Measurements from ENCODE around the gene RGL1.

Gene RGL1

DNA sequence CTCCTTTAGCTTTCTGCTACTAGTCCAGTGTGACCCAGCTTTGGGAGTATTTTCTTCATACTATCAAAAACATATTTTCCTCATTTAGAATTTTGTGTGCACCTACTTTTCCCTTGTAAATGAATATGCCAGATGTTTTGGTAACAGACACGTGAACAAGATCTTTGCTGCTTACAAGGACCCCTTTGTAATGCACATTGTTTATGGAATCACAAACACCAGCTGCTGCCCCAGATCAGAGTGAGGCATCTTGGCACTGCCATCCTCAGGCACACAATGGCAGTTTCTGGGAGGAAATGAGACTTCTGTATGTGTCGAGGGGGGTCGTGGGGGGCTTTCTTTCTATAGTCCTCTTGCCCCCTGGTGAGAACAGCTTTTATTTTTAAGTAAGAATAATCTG, 115.7 kb downstream of the RGL1 start:
- peak; percentile 57 for DNase-seq

DNA sequence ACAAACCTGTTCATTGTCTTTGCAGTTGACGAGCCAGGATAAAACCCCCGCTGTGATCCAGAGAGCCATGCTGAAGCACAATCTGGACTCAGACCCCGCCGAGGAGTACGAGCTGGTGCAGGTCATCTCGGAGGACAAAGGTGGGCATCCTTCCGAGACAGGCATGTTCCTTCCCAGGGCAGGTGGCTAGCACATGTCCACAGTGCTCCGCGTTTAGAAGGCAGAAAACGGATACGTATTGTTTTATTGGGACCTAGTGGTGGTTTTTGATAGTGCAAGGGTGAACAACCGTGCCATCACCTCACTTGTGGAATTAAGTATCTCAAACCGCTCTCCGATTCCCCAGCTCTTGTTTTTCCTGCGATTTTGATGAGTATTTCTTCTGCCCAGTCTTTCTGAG, 117.3 kb downstream of the RGL1 start:
- DNase-seq = no peak

DNA sequence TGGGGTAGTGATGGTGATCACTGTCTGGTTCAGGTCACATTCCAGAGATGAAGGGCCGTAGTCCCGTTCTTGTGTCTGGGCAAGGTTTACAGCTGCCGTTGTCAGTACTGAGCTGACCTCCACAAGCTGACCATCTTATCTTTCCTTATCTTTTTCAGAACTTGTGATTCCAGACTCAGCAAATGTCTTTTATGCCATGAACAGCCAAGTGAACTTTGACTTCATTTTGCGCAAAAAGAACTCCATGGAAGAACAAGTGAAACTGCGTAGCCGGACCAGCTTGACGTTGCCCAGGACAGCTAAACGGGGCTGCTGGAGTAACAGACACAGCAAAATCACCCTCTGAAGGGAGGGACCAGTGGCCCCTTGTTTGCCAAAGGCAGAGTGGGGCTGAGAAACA, 121.0 kb downstream of the RGL1 start:
- no peak for DNase-seq

DNA sequence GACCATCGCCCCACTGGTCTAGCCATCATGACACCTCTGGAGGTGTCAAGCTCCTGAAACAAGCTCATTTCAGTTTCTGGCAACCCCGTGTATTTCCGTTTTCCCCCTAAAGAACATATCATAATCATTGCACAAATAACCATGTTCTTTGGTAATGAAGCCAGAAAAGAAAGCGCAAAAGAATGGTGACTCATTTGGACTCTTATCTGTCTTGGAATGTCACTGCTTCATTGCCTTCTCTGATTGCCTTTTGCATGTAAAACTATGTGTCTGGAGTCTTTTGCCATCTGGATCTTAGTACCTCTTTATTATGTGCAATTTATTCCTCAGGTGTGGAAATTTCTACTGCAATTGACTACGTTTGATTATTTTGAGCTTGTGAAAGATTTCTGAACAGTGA, 122.1 kb downstream of the RGL1 start:
- DNase-seq = no peak

GRCh38 chr1:183931646-183932271, 126.8 kb downstream of the RGL1 start:
- DNase-seq = no peak

DNA sequence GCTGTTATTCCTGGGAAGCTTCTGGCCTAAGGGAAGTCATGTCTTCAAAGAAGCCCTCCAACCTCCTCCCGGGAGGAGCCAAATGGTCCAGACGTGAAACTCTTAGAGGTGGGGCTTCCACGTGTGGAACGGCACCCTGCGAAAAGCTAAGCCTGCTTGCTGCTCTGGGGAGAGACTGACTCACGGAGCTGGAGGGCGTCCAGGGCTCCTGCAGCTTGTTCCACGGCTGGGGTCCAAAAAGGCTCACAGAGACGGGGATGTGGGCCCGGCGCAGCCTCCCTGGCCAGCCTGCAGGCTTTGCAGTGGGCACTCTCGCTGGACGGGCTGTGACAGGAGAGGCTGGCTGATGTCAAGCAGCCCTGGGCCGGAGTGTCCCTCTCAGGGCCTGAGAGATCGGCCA, 127.5 kb downstream of the RGL1 start:
- no peak for DNase-seq

DNA sequence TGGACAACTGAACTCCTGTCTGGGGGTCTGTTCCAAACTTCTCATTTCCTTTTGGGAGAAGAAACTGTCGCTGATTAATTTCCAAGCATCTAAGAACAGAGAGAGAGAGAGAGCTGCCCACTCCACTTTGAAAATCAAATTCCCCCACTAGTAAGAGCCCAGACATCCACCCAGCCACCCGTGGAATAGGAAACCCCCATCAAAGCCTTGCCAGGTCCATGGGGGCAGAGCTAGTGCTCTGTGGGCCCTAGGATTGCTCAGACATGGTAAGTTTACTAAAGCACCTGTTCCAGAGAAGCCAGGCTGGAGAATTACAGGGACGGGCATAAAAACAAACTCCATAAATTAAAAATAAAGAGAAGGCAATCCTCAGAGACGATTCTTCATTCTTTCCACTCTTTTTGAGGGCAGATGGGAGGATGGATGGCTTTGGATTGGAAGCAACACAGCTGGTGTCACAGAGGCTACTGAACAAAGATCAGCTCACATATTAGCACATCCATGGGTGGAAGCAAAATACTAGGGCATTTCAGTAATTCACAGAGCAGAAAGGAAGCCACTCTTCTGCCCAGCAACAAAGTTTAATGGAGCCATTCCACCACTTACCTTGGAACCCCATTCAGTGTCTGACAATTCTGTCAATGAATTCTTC, 128.7 kb downstream of the RGL1 start:
- DNase-seq = no peak

DNA sequence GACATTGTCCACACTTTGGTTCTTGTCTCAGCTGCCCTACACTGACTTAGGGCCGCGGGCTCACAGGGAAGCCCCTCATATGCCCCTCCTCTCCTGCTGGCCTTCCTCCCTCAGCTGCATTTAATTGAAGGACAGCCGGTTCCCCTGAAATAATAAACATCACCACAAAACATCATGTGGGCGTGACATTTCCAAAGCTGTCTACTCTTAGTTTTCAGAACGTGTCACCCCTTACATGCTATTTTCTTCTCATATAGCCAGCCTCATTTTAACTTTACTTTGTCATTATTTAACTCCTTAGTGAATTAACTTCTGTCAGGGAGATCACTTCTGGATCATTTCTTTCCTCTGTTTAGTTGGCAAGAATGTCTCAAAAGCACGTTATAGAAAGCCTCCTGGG, 129.4 kb downstream of the RGL1 start:
- no peak for DNase-seq

DNA sequence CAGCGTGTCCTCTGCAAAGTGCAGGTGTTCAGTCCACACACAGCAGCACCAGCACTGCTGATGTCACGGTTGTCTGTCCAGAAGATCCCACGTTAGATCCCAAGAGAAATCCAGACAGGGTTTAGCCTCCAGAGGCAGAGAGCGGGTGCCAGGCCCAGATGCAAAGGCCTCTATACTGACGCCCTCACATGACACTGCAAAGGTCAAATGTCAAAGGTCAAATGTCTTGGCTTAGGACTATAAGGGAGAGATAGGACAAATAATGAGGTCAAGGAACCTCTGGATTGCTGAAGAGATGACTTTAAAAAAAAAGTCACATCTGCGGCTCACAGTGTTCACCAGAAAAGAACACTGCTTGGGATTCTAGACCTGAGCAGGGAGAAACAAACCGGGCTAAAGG, 131.1 kb downstream of the RGL1 start:
- no peak for DNase-seq

GRCh38 chr1:183936791-183937190, 131.9 kb downstream of the RGL1 start:
- DNase-seq = no peak

- no peak for DNase-seq
These were observed 132.7 kb downstream of the RGL1 start for GRCh38 chr1:183937611-183938010.

- DNase-seq = no peak
These were observed 136.1 kb downstream of the RGL1 start for GRCh38 chr1:183941001-183941400.

DNA sequence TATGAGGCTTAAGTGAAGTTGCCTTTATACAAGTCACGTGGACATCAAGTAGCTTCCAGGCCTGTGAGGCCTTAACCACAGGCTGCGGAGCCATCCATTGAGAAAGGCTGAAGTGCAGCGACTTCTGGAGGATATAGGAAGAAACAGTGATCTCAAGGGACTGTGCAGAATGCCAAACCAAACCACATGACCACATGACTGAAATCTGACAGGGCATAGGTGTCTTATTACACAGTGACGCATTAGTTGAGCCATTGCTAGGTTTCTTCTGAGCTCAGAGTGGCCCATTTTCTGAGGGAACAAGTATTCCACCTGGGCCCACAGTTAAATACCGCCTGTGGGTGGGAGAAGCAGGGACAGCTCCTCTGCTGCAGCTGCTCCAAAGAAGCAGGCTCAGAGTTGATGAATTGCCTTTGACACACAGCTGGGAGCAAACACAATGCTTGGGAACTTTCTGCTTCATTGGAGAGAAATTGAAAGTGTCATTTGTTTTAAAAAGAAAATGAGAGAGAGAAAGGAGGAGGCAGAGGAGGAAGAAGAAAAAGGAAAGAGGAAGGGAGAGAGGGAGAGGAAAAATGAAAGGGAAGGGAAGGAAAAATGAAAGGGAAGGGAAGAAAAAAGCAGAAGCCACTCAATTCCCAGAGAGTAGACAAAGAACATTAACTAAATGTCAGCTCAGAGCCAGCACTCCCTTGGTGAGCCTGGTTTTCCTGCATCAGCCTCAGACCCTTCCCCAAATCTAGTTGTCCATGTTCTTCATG, 138.2 kb downstream of the RGL1 start:
- peak; percentile 75 for DNase-seq

GRCh38 chr1:183945428-183946319, 140.8 kb downstream of the RGL1 start:
- DNase-seq = no peak

GRCh38 chr1:183946320-183946613, 141.3 kb downstream of the RGL1 start:
- no peak for DNase-seq

DNA sequence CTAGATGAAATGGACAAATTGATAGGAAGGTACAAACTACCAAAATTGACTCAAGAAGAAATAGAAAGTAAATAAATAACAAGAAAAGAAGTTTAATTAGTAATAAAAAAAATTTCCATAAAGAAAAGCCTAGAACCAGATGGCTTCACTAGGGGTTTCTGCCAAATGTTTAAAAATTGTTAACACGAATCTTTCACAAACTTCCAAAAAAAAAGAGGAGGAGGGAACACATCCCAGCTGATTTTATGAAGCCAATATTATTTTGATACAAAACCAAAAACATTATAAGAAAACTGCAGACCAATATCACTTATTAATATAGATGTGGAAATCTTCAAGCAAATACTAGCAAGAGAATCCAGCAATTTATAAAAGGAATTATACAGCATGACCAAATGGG, 143.1 kb downstream of the RGL1 start:
- DNase-seq = no peak

DNA sequence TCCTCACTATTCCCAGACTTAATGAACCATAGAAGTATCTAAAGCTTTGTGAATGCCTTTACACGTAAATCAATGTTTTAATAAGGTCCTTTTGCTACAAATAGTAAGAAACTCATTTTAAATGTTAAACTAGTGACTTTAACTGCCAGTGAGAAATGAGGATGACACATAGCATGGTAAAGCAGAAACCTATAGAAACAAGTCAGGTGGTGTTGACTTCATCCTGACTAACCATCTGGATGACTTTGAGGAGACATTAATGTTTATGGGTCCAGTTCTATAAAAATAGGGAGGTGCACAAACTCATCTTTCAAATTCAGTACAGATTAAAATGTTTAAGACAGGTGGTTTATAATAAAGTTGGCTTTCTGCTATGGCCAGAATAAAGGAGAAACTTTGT, 147.2 kb downstream of the RGL1 start:
- DNase-seq = no peak

- peak; percentile 30 for DNase-seq
These were observed 148.1 kb downstream of the RGL1 start for GRCh38 chr1:183953031-183953430.

GRCh38 chr1:183954496-183954895, 149.6 kb downstream of the RGL1 start:
- DNase-seq = no peak

GRCh38 chr1:183956559-183957188, 151.8 kb downstream of the RGL1 start:
- DNase-seq = no peak

DNA sequence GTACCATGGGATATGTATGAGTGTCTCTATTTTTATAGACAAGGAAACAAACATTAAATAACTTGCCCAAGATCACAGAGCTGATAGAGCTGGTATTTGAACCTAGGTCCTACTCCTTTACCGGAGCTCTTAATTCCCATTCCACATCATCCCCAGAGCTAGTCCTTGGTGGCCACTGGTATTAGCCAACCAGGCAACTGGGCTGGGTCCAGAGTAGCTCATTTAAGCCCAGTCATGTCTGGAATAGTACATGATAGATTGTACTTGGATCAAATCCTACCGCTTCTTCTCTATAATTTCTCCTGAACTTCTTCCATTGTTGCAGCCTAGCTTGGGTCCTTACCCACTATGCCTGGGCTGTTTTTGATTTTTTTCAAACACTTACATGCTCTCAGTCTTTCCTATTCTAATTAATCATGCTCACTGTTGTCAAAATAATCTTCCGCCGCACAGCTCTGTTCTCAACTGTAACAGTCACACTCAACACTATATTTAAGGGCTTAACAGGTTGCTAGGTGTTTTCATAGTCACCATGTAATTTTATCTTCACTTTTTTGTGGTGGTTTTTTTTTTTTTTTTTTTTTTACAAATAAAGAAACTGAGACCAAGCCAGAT, 152.4 kb downstream of the RGL1 start:
- no peak for DNase-seq

DNA sequence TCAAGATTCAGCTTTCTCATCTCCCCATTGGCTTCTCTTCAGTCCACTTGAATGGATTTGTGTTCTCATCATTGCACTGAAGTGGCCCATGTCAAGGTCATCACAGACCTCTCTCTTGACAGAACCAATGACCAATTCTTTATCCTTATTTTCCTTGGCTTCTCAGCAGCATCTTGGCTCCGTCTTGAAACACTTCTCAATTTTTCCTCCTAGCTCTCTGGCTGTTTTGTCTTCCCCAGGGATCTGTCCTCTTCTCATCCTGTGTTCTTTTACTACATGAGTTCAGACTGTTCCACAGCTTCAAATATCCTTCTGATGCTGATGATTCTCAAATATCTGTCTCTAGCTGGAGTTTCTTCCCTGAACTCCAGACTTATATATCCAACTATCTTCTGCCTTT, 154.0 kb downstream of the RGL1 start:
- DNase-seq = no peak

GRCh38 chr1:183961132-183961531, 156.2 kb downstream of the RGL1 start:
- no peak for DNase-seq
